ENCODE data around the gene SEPTIN3.

GRCh38 chr22:41976070-41976901, 7.0 kb downstream of the SEPTIN3 start:
- no peak for TF ChIP-seq CTCF (IDR thresholded peaks at IDR 0.05; ENCODE audit: poor library complexity, severe bottlenecking)
- TF ChIP-seq TAF1 (IDR thresholded peaks at IDR 0.05; ENCODE audit: low read depth): peak; percentile 21
- TF ChIP-seq EZH2 (IDR thresholded peaks at IDR 0.05; ENCODE audit: borderline replicate concordance, insufficient read depth, low read length, poor library complexity, severe bottlenecking): no peak
